Measurements from ENCODE around the gene MGAT5.

MGAT5 gene

DNA sequence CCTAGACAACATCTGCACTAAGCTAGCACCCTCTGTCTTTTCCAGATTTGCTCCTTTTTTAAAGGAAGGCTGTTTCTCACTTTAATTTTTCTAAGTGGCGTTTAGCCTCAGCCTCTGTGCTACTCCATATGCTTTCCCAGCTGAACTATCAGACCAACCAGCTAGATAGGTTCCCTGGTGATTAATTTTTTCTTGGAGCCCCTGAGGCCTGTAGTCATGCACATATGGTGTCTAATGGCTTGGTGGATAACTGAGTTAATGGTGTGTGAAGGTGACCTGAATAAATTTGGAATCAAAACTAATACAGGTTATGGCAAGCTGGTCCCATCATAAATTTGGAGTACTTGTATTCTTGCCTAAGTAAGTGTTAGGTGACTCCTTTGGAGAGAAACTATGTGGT, 135.5 kb downstream of the MGAT5 start:
- Histone ChIP-seq H3K79me2 (ENCODE audit: insufficient read depth, low read length) (no peaks in the 10 kb centered on the region), H3K9ac (ENCODE audit: low read length) (no peak overlapping the region), H3K4me3 (ENCODE audit: low read depth, low read length, poor library complexity, severe bottlenecking) (no peak overlapping the region), H3K9me3 (ENCODE audit: low read length) (no peaks in the 10 kb centered on the region), H3K4me2 (ENCODE audit: low read length) (no peak overlapping the region), H4K20me1 (ENCODE audit: insufficient read depth, low read length) (no peaks in the 10 kb centered on the region), H3K27ac (ENCODE audit: low read depth, low read length, poor library complexity, severe bottlenecking) (no peak overlapping the region), H2AFZ (ENCODE audit: low read length) (no peak overlapping the region), H3K4me1 (ENCODE audit: insufficient read depth, low read length, severe bottlenecking) (no peaks in the 10 kb centered on the region), H3K9me2 (ENCODE audit: low read depth, low read length) (no peaks in the 10 kb centered on the region), H3K36me3 (ENCODE audit: insufficient read depth, low read length) (peaks cover 44% of the 10 kb centered on the region; the same call in 1 of the 2 replicates), H3F3A (ENCODE audit: insufficient read depth, low read length) (no peaks in the 10 kb centered on the region), H3K27me3 (ENCODE audit: insufficient read depth, low read length) (no peaks in the 10 kb centered on the region)
- TF ChIP-seq, protein P1, sequence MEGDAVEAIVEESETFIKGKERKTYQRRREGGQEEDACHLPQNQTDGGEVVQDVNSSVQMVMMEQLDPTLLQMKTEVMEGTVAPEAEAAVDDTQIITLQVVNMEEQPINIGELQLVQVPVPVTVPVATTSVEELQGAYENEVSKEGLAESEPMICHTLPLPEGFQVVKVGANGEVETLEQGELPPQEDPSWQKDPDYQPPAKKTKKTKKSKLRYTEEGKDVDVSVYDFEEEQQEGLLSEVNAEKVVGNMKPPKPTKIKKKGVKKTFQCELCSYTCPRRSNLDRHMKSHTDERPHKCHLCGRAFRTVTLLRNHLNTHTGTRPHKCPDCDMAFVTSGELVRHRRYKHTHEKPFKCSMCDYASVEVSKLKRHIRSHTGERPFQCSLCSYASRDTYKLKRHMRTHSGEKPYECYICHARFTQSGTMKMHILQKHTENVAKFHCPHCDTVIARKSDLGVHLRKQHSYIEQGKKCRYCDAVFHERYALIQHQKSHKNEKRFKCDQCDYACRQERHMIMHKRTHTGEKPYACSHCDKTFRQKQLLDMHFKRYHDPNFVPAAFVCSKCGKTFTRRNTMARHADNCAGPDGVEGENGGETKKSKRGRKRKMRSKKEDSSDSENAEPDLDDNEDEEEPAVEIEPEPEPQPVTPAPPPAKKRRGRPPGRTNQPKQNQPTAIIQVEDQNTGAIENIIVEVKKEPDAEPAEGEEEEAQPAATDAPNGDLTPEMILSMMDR (IDR thresholded peaks at IDR 0.05; ENCODE audit: low read length) = no peak
- TF ChIP-seq EZH2 (IDR thresholded peaks at IDR 0.05; ENCODE audit: borderline replicate concordance, low read length) = no peak

DNA sequence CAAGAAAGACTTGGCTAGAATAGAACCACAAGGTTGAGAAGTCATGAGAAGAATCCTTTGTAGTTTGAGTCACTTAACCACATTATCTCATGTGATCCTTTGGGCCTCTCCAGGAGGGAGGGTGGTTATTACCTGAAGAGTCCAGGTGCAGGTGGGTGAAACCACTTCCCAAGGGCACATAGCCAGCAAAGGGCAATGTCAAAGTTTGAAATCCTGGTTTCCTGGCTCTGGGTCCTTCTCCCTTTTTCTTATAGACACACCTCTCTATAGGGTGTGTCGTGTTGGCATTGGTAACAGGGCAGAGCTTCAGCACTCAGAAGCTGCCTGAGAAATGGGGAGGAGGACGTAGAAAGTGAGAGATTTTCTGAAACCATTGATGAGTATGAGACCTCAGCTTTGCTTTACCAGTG, 137.9 kb downstream of the MGAT5 start:
- no peak for TF ChIP-seq EZH2 (IDR thresholded peaks at IDR 0.05; ENCODE audit: borderline replicate concordance, low read length)
- TF ChIP-seq, protein P1 (IDR thresholded peaks at IDR 0.05; ENCODE audit: low read length) = no peak
- Histone ChIP-seq H3K27me3 (ENCODE audit: insufficient read depth, low read length) (no peaks in the 10 kb centered on the region), H3K9ac (ENCODE audit: low read length) (no peak overlapping the region), H2AFZ (ENCODE audit: low read length) (no peak overlapping the region), H3F3A (ENCODE audit: insufficient read depth, low read length) (no peaks in the 10 kb centered on the region), H3K4me1 (ENCODE audit: insufficient read depth, low read length, severe bottlenecking) (no peaks in the 10 kb centered on the region), H3K4me2 (ENCODE audit: low read length) (no peak overlapping the region), H3K4me3 (ENCODE audit: low read depth, low read length, poor library complexity, severe bottlenecking) (no peak overlapping the region), H3K27ac (ENCODE audit: low read depth, low read length, poor library complexity, severe bottlenecking) (no peak overlapping the region), H3K9me3 (ENCODE audit: low read length) (no peaks in the 10 kb centered on the region), H3K79me2 (ENCODE audit: insufficient read depth, low read length) (no peaks in the 10 kb centered on the region), H3K36me3 (ENCODE audit: insufficient read depth, low read length) (peaks cover 27% of the 10 kb centered on the region; the same call in 1 of the 2 replicates), H4K20me1 (ENCODE audit: insufficient read depth, low read length) (no peaks in the 10 kb centered on the region), H3K9me2 (ENCODE audit: low read depth, low read length) (no peaks in the 10 kb centered on the region)

DNA sequence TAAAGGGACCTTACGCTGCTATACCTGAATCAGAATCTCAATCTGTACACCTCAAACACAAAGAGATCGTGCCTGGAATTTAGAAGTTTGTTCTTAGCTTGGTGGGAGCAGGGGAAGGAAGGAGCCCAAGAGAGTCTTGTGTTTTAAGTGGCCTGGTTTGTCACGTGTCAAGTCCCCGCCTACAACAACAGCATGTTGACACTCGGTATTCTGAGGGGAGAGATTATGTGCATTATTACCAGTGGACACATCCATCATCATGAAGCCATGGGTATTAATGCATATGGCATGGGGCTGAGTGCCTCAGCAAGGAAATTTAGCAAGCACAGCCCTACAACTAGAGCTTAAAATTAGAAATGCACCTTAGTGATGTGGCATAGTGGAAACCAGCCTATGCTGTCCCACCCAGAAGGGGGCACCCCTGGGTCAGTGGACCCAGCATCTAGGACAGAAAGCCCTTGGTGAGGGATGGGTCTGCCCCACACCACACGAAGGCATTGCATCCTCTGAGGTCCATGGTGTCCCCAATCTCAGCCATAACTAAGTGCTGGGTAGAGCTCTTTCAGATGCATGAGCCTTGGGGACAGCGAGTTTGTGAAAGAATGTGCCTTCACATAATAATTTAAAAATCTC, 138.7 kb downstream of the MGAT5 start:
- no peak overlapping the region for H2AFZ ChIP-seq (ENCODE audit: low read length)
- H4K20me1 ChIP-seq (ENCODE audit: insufficient read depth, low read length) = no peaks in the 10 kb centered on the region
- no peaks in the 10 kb centered on the region for H3K4me1 ChIP-seq (ENCODE audit: insufficient read depth, low read length, severe bottlenecking)
- no peaks in the 10 kb centered on the region for H3K9me3 ChIP-seq (ENCODE audit: low read length)
- H3K4me3 ChIP-seq (ENCODE audit: low read depth, low read length, poor library complexity, severe bottlenecking) = no peak overlapping the region
- H3K9ac ChIP-seq (ENCODE audit: low read length) = no peak overlapping the region
- no peak overlapping the region for H3K27ac ChIP-seq (ENCODE audit: low read depth, low read length, poor library complexity, severe bottlenecking)
- H3K79me2 ChIP-seq (ENCODE audit: insufficient read depth, low read length) = no peaks in the 10 kb centered on the region
- no peak overlapping the region for H3K4me2 ChIP-seq (ENCODE audit: low read length)
- no peaks in the 10 kb centered on the region for H3F3A ChIP-seq (ENCODE audit: insufficient read depth, low read length)
- no peaks in the 10 kb centered on the region for H3K27me3 ChIP-seq (ENCODE audit: insufficient read depth, low read length)
- TF ChIP-seq, protein P1 (IDR thresholded peaks at IDR 0.05; ENCODE audit: low read length) = peak; percentile 16; the same call in 1 of the 2 replicates
- no peak for TF ChIP-seq EZH2 (IDR thresholded peaks at IDR 0.05; ENCODE audit: borderline replicate concordance, low read length)
- H3K9me2 ChIP-seq (ENCODE audit: low read depth, low read length) = no peaks in the 10 kb centered on the region
- H3K36me3 ChIP-seq (ENCODE audit: insufficient read depth, low read length) = peaks cover 30% of the 10 kb centered on the region; the same call in 1 of the 2 replicates
